ENCODE data around the gene MBNL1.

The MBNL1 gene

DNA sequence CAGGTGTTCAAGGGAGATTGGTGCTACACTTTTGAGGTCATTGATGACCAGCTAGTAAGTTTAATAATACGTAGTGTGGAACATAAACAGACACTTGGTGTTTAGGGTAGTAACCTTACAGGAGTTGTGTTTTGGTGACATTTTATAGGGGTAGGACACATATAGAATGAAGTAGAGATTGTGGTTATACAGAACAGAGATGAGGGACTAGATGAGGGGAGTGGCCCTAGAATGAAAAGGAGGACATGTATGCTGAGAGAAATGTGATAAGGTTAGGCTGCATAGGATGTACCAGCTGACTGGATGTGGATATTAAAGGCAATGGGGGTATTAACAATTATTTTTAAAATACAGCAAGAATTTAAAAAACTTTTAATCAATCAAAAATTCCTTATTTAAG is 8.0 kb downstream of the MBNL1 start:
- DNase-seq (ENCODE audit: low spot score), result no peak

DNA sequence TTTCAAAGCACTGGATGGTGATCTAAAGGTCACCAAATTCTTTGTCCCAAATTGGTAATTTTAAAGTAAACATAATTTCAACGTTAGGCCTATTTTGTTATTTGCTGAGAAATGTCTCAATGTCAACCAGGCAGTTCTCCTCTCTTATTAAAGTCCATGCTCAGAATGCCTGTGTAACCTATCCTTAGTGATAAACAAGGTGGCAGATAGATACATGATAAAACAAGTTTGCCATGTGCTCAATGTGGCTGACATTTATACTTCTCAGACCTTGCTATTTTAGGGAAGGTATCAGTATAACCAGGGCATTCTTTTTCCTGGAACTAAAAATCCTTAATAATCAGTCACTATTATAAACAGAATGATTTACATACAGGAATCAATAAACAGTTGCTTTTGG is 8.5 kb downstream of the MBNL1 start:
- DNase-seq (ENCODE audit: low spot score), result no peak

DNA sequence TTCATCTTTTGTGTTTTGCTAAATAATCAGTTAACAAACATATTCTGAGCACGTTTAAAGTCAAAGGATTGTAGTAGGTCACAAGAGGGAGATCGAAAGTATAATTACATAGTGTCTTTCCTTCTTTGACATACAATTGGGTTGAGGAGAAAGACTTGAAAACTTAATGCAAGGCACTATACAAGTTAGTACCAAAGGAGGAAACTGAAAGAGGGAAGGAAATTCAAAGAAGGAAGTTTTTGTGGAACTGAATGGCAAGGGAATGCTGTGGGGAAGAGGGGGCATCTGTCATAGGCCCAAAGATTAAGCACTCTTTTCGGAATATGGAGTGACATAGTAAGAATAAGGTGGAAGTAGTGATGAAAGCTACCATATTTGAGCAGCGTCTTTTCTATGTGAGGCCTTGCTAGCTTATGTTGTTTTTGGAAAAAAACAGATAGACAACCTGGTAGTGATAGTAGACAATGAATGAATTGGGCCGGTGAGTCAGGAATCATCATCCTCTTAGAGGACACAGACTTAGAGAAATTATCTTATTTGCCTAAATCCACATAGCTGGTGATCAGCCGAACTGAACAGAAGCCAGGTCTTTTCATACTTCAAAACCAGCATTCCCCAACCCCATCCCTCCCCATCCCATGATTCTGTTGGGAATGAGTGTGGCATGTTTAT is 10.2 kb downstream of the MBNL1 start:
- no peak for DNase-seq (ENCODE audit: low spot score)

DNA sequence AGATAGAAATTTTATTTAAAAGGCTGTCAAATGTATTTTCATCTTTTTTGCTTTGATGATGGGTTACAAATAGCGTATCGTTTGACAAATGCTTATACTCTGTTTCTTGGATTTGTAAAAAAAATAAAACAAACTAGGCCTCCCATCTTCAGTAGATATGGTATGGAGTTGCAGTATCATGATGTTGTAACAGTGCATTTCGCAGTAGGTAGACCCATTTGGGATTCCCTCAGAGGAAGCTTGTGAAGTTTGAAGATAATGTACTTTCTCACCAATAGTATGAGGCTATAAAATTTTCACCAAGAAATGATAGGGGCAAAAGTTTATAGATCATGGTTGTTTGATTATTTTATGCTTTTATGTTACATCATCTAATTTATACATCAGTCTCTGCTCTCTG is 10.8 kb downstream of the MBNL1 start:
- no peak for DNase-seq (ENCODE audit: low spot score)

- DNase-seq (ENCODE audit: low spot score), result no peak
Observed at GRCh38 chr3:152280539-152280938, 11.8 kb downstream of the MBNL1 start.

- no peak for DNase-seq (ENCODE audit: low spot score)
Observed at GRCh38 chr3:152281133-152281713, 12.5 kb downstream of the MBNL1 start.

DNA sequence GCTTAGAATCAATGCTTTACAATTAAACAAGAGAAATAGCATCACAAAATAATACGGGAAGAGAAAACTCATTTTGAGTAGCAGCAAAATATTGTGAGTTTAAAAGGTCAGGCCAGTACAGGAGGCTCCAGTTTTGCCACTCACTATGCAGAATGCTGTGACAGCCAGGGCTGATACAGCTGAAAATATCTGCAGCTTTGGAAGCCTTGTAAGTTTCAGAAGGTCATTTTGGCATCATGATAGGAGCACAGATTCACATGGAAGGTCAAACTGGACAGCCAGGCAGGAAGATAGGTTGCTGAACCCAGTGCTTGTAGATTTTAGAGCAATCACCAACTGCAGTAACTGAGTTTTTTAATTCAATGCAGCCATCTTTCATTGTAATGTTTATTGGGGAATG is 14.1 kb downstream of the MBNL1 start:
- DNase-seq (ENCODE audit: low spot score), result no peak

DNA sequence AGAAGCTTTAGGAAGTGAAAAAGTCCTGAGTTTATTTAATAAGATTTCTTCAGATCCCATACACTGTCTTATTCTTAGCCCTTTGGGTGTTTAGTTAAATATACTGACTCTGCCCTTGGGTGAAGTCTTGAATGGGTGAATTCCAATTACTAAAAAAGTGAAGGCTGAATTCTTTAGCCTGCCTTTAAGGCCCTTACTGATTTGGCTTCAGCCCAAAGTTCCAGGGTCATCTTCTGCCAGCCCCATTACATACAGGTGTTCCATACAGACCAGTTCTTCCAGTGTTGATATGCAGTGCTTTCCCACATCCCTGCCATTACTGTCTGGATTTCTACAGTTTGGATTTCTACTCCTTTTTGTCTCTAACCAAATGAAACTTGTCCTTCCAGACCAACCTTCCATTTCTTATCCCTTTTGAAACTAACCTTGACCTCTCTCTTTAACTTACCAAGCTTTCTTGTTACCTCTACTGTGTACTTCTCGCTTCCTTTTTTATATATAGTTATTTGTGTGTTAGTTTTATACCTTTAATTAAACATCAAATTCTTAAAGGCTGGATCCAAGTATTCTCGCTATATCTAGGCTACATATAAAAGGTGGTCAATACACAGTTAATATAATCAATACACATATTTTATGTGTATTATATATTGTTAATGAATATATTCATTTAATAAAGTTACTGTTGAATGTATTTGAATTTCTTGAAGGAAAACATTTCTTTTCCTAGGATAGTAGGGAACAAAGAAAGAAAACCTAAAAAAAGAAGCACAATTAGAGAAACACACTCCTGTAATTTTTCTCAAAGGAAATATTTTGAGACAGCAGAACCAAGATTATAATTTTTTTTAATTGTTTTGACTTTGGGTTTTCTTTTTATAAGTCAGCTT is 15.0 kb downstream of the MBNL1 start:
- DNase-seq (ENCODE audit: low spot score), result no peak

DNA sequence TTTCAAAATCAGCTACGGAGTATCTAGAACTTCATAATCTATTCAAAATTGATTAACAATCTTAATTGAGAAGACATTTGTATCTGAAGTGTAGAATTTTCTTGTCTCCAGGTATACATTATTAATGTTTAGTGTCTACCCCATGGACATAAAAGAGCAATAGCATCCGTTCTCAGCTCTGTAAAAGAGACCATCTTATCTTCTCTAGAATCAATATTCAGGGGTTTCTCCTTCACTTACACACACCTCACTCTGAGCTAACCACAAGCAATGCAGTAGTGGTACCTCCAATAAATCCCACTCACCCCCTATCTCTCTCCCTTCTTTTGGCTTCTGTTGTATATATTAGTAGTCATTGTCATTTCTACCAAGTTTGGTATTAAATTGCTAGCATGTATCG is 16.2 kb downstream of the MBNL1 start:
- no peak for DNase-seq (ENCODE audit: low spot score)

DNA sequence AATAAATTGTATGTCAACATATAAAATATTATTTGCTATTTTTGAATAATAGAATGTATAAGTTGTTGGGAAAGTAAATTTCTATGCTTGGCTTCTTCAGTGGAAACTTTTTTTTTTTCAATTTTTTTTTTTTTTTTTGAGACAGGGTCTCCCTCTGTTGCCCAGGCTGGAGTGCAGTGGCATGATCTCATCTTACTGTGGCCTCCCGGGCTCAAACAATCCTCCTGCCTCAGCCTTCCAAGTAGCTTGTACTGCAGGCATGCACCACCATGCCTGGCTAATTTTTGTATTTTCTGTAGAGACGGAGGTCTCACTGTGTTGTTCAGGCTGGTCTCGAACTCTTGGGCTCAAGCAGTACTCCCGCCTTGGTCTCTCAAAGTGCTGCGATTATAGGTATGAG is 16.8 kb downstream of the MBNL1 start:
- no peak for DNase-seq (ENCODE audit: low spot score)

DNA sequence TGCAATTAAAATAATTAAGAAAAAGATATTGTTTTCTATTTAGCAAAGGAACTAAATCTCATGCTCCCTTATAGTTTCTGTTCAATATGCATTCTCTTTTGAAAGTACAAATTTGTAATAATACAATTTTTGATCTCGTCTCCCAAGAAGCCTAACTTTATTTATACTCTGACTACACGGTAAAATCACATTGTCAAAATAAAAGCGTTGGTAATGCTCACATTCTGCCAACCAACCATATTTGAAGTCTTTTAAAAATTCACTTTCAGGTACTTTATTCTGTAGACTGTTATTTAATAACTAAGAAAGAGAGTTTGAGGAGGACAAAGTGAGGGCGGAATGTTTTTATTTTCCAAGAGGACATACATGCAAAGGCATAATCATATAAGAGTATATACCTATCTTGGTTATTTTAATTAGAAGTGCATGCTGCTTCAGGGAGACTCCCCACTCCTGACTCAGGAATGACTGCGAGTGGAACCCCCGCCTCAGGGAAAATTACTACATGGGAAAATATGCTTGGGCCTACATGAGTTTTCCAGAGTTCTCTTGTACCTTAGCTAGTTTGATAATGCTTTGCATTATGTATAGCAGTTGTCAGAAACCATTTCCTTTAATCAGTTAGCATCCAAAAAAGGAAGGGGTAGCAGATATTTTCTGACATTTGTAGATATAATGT is 19.3 kb downstream of the MBNL1 start:
- no peak for DNase-seq (ENCODE audit: low spot score)

DNA sequence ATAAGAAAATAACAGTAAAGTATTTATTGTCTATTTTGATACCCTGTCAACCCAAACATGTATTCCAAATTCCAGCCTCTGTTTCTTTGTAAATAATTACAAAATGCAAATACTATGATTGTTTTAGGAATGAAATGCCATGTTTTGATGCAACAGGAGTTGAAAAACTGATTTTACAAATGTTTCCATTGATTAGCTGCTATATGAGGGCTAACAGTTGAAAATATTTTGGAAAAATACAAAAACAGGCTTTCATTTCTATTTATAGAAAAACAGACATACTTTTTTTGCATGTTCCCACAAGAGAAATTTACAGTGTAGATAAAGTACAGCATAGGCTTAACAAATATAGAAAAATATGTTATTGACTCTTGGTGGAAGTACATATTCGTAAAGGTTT is 20.0 kb downstream of the MBNL1 start:
- DNase-seq (ENCODE audit: low spot score), result no peak

DNA sequence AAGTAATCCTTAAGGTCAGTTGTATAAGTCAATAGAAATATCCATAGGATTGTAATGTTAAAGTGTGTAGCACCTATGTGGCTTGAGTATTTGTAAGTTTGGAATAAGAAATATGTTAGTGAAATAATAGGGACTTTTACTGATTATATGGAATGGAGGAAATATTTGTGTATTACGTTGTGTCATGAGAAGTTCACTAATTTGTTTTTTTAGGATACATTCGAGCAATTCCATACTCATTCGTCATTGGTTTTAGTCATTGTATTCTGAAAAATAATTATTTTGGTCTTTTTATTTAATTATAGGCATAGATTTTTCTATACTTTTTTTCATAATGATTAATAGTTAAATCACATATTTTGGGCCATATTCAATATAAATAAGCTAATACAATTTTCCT is 21.0 kb downstream of the MBNL1 start:
- no peak for DNase-seq (ENCODE audit: low spot score)

GRCh38 chr3:152290374-152290773 is 21.6 kb downstream of the MBNL1 start:
- no peak for DNase-seq (ENCODE audit: low spot score)

- DNase-seq (ENCODE audit: low spot score), result no peak
Observed at GRCh38 chr3:152291238-152291637, 22.5 kb downstream of the MBNL1 start.

- no peak for DNase-seq (ENCODE audit: low spot score)
Observed at GRCh38 chr3:152291649-152292066, 22.9 kb downstream of the MBNL1 start.

DNA sequence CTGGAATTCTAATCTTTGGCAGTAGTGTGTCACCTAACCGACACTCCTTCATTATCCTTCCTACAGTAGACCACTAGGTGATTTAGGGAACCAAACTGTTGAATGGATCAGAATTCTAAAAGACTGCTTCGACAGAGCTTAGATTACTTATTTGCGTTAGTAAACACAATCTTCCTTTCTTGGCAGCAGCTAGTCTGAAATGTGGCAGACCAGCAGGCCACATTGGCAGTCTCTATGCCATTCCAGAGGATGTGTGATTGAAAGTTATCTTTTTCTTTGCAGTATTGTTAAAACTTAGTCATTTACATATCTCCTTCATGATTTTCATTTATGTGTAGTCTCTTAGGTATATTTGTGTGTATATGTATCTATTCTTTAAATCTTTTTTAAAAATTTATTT is 23.6 kb downstream of the MBNL1 start:
- no peak for DNase-seq (ENCODE audit: low spot score)

GRCh38 chr3:152293347-152294006 is 24.7 kb downstream of the MBNL1 start:
- DNase-seq (ENCODE audit: low spot score), result no peak

DNA sequence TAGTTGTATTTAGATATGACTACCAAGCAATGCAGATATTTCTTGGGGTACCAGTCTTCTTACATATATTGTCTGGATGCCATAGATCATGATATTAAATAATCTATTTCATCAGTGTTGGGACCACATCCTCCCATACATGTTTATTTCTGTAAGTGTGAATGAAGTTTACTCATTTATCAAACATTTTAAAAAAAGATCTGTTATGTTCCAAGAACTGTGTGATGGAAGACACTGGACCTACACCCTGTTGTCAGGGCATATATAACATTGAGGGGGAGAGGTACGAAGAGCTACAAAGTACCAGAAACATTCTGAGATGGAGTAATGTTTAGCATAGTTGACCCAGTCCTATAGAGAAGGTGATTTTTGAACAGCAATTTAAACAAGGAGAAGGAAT is 26.6 kb downstream of the MBNL1 start:
- DNase-seq (ENCODE audit: low spot score), result no peak

GRCh38 chr3:152295806-152296205 is 27.1 kb downstream of the MBNL1 start:
- DNase-seq (ENCODE audit: low spot score), result no peak

DNA sequence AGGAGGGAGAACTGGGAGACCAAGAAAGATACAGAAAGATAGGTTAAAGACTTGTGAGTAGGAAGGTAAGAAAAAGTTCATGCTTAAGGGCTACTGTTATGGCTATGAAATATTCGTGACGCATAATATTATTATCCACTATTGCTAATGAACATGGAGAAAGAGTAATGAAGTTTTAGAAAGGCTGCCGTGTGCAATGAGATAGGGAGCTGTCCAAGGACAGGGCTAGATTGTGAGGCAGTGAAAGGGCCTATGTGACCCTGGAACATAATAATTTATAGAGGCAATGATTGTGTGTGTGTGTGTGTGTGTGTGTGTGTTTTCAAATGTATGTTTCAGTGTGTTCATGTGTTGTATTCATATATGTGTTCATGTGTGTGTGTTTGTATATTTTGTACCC is 27.7 kb downstream of the MBNL1 start:
- DNase-seq (ENCODE audit: low spot score), result no peak

- DNase-seq (ENCODE audit: low spot score), result no peak
Observed at GRCh38 chr3:152296971-152297370, 28.2 kb downstream of the MBNL1 start.

Data from ecto neural progenitor cell (in vitro differentiated cells).